Left hindlimb (tissue), 1 donor: ENCODE data around the gene SLC22A24.
"Not testable (repeated sequence)": the region's sequence is repeated elsewhere in the genome, so short reads cannot be mapped to it uniquely, and the experiment has no call there.

ENCODE experiments used
- DNase-seq: peaks from one replicate; pipeline ENCODE4 v3.0.0-alpha.2; 2018

SLC22A24 gene, protein sequence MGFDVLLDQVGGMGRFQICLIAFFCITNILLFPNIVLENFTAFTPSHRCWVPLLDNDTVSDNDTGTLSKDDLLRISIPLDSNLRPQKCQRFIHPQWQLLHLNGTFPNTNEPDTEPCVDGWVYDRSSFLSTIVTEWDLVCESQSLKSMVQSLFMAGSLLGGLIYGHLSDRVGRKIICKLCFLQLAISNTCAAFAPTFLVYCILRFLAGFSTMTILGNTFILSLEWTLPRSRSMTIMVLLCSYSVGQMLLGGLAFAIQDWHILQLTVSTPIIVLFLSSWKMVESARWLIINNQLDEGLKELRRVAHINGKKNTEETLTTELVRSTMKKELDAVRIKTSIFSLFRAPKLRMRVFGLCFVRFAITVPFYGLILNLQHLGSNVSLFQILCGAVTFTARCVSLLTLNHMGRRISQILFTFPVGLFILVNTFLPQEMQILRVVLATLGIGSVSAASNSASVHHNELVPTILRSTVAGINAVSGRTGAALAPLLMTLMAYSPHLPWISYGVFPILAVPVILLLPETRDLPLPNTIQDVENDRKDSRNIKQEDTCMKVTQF

GRCh38 chr11:63144121-63144520 is at the start of gene SLC22A24:
Gene SLC22A24 (minus strand): TSS chr11:63144221. CDS start chr11:63143779, 442 bp downstream.
- DNase-seq: no peak

DNA sequence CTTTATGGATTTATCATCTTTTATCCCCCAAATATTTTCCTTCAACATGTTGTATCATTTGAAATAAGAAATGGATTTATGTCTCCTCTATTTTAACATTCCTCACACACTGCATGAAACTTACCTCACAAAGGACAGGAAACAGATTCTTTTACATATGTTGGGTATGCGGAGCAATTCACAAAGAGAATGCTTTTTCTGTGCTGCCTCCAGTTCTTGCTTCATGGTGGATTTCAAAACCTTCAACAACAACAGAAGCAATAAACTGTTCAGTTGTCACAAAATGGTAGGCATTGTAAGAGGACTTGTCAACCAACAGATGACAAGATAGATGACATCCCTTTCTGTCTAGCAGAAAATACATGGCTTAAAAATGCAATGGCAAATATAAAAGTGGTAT is 36.5 kb upstream of the SLC22A24 start:
- DNase-seq: no peak

- DNase-seq: no peak
Observed at GRCh38 chr11:63179432-63180041, 35.5 kb upstream of the SLC22A24 start.

GRCh38 chr11:63177872-63178271 is 33.9 kb upstream of the SLC22A24 start:
- DNase-seq: no peak

DNA sequence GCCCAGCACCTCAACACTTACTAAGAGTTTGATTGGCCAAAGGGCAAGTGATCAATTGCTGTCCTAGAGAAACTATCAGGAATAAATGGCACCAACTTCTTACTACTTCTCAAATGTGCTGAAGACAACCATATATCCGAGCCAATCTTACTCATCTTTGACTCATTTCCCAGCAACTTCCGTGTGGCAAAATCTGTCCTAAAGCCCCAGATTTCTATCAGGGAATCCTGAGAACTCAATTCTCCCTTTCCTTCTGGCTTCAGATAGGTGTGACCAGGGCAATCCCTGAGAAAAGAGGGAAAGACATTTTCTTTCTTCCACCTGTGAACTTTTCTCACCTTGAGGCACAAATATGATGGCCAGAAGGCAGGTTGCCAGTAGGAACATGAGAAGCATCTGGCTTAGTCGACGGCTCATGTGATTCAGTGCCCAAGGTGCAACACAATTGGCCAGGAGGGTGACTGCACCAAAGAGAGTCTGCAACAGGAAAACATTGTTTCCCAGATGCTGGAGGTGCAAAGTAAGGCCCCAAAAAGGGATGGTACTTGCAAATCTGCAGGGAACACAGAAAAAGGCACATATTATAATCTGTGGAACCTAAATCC is 21.8 kb upstream of the SLC22A24 start:
- no peak for DNase-seq

GRCh38 chr11:63155794-63156193 is 11.8 kb upstream of the SLC22A24 start:
- no peak for DNase-seq

GRCh38 chr11:63146581-63146980 is 2.6 kb upstream of the SLC22A24 start:
- no peak for DNase-seq

DNA sequence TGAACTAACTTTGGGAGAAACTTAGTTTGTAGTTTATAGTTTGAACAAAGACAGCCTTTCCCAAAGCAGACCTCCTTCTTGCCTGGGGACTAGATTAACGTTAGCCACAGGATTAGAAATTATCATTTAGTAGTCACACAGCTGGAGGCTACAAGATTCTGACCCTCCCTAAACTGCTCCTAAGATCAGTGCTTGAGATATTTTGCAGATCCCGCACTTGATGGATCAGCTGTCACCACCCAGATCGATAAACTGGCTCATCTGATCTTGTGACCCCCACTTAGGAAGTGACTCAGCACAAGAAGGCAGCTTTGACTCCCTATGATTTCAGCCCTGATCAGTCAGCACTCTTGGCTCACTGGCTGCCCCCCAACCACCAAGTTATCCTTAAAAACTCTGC is 1.6 kb downstream of the SLC22A24 start:
- DNase-seq: no peak

DNA sequence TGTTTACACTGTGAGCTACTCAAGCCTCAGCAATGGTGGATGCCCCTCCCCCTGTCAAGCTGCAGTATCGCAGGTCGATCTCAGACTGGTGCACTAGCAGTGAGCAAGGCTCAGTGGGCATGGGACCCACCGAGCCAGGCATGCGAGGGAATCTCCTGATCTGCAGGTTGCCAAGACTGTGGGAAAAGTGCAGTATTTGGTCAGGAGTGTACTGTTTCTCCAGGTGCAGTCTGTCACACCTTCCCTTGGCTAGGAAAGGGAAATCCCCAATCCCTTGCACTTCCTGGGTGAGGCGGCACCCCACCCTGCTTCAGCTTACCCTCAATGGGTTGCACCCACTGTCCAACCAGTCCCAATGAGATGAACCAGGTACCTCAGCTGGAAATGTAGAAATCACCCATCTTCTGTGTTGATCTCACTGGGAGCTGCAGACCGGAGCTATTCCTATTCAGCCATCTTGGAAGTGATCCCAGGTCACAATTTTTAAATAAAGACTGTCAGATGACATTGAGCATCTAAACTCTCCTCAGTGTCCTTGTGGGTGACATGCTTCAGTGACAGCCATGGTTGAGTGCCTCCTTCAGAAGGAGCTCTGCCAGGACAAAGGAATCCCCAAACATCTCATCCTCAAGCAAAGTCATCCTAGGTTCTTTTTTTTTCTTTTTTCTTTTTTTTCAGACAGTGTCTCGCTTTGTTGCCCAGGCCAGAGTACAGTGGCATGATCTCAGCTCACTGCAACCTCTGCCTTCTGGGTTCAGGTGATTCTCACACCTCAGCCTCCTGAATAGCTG is 10.8 kb downstream of the SLC22A24 start:
- no peak for DNase-seq

GRCh38 chr11:63099555-63099954 is 44.5 kb downstream of the SLC22A24 start:
- DNase-seq: no peak

DNA sequence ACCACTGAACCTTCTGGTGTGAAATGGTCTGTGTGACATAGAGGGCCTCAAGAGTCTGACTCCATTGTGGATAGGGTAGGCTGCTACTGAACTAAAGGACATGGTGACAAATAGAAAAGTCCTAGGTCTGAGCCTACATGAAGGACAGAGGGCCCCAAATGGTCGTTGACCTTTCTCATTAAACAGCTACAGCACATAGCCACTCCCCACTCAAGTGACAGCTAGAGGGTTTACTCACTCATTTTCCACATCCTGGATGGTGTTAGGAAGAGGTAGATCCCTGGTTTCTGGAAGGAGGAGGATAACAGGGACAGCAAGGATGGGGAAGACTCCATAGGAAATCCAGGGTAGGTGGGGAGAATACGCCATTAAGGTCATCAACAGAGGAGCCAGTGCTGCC is 63.3 kb downstream of the SLC22A24 start:
- no peak for DNase-seq

DNA sequence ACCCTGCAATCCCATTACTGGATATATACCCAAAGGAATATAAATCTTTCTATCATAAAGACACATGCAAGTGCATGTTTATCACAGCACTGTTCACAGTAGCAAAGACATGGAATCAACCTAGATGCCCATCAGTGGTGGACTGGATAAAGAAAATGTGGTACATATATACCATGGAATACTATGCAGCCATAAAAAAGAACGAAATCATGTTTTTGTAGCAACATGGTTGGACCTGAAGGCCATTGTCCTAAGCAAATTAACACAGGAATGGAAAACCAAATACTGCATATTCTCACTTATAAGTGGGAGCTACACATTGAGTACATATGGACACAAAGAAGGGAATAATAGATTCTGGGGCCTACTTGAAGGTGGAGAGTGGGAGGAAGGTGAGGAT is 97.8 kb downstream of the SLC22A24 start:
- not testable (repeated sequence) for DNase-seq

DNA sequence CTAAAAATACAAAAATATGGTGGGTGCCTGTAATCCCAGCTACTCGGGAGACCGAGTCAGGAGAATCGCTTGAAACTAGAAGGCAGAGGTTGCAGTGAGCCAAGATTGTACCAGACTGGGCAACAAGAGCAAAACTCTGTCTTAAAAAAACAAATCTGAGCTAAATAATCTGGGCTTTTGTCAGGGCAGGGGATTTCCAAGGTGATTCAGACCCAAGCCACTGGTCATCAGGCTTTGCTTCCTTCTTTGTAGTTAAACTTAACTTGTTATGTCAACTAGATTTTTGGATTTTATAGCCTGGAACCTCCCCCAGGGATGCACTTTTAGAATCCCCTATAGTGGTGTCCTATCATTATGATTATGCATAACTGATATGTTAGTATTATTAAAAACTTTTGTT is 101.4 kb downstream of the SLC22A24 start:
- no peak for DNase-seq

- no peak for DNase-seq
Observed at GRCh38 chr11:63032457-63032856, 111.6 kb downstream of the SLC22A24 start.
